ENCODE results near the gene NHSL2. TPM values are rescaled to one million over a fixed set of nuclear protein-coding genes. Genes with fewer than 3 reads are reported as not detected.

Gene NHSL2
- total and polyA plus RNA-seq, 8 donors = 0.59 to 3.9 (median 0.95) TPM

DNA sequence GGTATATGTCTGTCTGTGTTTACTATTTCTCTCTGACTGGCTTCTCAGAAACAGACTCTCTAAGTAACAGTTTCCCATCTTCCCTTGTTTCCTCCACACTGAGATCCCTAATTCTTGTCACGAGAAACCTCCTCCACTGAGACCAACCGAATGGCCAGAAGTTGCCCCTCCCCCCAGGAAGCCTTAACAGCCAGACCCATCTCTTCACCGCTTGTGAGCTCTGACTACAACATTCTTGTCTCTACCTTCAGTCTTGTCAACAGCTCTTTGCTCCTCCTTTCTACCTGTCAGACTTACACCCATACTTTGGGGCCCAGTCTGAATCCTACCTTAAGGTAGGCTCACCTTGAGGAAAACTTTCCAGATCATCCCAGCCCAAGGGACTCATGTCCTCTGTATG lies 90.8 kb downstream of the NHSL2 start:
- 56 to 58% methylated on average over 3 of the region's 3 CpGs for WGBS, 2 donors
- intact Hi-C loops (cut with DNase I) = no loop called here
- Histone ChIP-seq H3K36me3 (no peaks in the 10 kb centered on the region), H3K27me3 (peaks cover 0 to 15% (median 4%) of the 10 kb centered on the region in 4 donors), H3K27ac (no peak overlapping the region), H3K9me3 (no peaks in the 10 kb centered on the region), H3K4me1 (no peaks in the 10 kb centered on the region), H3K4me3 (no peak overlapping the region)
- FAIRE-seq (no peak), DNase-seq (no peak), ATAC-seq (no peak)
- TF ChIP-seq, protein P1, sequence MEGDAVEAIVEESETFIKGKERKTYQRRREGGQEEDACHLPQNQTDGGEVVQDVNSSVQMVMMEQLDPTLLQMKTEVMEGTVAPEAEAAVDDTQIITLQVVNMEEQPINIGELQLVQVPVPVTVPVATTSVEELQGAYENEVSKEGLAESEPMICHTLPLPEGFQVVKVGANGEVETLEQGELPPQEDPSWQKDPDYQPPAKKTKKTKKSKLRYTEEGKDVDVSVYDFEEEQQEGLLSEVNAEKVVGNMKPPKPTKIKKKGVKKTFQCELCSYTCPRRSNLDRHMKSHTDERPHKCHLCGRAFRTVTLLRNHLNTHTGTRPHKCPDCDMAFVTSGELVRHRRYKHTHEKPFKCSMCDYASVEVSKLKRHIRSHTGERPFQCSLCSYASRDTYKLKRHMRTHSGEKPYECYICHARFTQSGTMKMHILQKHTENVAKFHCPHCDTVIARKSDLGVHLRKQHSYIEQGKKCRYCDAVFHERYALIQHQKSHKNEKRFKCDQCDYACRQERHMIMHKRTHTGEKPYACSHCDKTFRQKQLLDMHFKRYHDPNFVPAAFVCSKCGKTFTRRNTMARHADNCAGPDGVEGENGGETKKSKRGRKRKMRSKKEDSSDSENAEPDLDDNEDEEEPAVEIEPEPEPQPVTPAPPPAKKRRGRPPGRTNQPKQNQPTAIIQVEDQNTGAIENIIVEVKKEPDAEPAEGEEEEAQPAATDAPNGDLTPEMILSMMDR (IDR thresholded peaks at IDR 0.05) = no peak

DNA sequence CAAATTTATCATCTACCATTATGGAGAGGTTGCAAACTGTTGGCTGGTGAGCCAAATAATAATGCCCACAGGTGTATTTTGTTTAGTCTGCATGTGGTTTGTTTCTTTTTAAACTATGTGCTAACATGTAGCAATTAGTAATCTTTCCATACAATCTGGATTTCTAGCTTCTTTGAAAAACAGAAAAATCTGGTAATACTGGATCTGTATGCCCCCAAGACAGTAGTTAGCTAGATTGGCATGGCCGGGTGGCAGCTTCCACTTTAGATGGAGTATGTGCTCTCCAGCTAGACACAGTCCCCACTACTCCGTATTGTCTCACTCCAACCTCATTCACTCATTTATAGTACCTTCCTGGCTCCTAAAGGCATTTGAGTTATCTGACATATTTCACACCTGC lies 91.3 kb downstream of the NHSL2 start:
- Histone ChIP-seq H3K27me3 (peaks cover 0 to 15% (median 4%) of the 10 kb centered on the region in 4 donors), H3K4me1 (no peaks in the 10 kb centered on the region), H3K4me3 (no peak overlapping the region), H3K36me3 (no peaks in the 10 kb centered on the region), H3K27ac (no peak overlapping the region), H3K9me3 (no peaks in the 10 kb centered on the region)
- ATAC-seq = no peak
- TF ChIP-seq, protein P1 (IDR thresholded peaks at IDR 0.05) = no peak
- no peak for FAIRE-seq
- intact Hi-C loops (cut with DNase I) = no loop called here
- no peak for DNase-seq
- WGBS, 2 donors = 71 to 75% methylated on average over 2 of the region's 2 CpGs

DNA sequence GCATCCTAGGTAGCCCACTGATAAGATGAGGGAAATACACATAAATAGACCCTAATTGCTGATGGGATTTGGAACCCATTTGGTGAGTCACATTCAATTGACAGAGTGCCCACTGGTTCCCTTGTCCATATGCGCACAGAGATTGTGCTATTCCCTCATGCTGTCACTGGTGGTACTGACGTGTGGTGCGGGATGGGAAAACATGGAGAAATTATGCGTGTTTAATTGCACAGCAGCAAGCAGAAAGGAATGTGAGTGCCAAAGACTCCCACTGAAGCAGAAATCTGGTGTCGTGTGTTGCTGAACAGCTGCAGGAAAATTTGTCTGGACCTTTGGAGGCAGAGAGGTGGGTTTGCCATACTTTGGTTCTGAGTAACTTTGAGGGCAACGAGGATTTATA lies 92.2 kb downstream of the NHSL2 start:
- FAIRE-seq = no peak
- ATAC-seq = no peak
- Histone ChIP-seq H3K9me3 (no peaks in the 10 kb centered on the region), H3K27me3 (peaks cover 0 to 8% (median 4%) of the 10 kb centered on the region in 4 donors), H3K27ac (no peak overlapping the region), H3K36me3 (no peaks in the 10 kb centered on the region), H3K4me3 (no peak overlapping the region), H3K4me1 (no peaks in the 10 kb centered on the region)
- DNase-seq = no peak
- WGBS, 2 donors = 72 to 81% methylated on average over 6 of the region's 6 CpGs
- TF ChIP-seq, protein P1 (IDR thresholded peaks at IDR 0.05) = no peak
- intact Hi-C loops (cut with DNase I) = no loop called here

DNA sequence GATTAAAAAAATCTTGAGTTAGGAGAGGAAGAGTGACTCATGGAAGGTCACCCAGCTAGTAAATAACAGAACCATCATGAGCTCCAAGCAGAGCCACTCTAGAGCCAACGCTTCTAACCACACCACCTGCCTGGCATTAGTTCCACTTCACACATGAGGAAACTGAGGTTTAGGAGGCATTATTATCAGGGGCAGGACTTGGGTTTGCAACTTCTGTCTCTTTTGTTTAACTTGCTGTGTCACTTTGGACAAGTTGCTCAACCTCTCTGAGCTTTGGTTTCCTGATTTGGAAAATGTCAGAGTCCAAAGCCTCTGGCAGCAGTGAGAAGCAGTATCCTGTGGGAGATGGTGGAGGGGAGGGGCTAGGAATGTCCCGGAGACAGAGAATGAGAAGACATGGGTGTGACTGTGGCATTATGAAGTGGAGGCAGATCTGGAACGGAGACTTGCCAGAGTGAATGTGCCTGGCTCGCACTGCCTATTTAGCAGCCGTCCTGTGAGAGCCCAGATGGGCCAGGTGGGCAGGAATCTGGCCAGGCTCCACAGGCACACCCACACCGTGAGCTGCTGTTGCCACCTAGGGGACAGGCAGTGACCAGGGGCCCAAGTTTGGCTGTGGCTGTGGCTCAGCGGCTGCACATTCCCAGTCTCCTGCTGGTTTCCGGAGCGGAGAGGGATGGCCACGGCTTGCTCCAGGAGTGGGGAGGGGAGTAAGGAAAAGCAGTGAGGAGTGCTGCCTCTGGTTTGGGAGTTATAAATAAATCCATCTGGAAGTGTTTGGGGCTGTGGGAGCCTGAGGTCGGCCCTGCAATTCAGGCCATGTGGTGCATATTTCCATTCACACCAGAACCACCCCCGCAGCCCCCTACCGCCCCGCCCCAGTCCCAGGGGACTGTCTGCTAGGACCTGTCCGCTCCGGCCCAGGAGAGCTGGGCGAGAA lies 93.4 kb downstream of the NHSL2 start:
- no peak for FAIRE-seq
- H3K27ac ChIP-seq = no peak overlapping the region
- TF ChIP-seq, protein P1 (IDR thresholded peaks at IDR 0.05) = no peak
- H3K4me1 ChIP-seq = no peaks in the 10 kb centered on the region
- DNase-seq = peak in 3 of 6 donors; percentile 36 to 43 (median 40)
- no peaks in the 10 kb centered on the region for H3K9me3 ChIP-seq
- H3K27me3 ChIP-seq = peaks cover 0 to 8% (median 4%) of the 10 kb centered on the region in 4 donors
- intact Hi-C loops (cut with DNase I) = no loop called here
- H3K4me3 ChIP-seq = no peak overlapping the region
- WGBS, 2 donors = 25 to 32% methylated on average over 17 of the region's 17 CpGs
- no peaks in the 10 kb centered on the region for H3K36me3 ChIP-seq
- peak; percentile 50 to 89 (median 56) for ATAC-seq

DNA sequence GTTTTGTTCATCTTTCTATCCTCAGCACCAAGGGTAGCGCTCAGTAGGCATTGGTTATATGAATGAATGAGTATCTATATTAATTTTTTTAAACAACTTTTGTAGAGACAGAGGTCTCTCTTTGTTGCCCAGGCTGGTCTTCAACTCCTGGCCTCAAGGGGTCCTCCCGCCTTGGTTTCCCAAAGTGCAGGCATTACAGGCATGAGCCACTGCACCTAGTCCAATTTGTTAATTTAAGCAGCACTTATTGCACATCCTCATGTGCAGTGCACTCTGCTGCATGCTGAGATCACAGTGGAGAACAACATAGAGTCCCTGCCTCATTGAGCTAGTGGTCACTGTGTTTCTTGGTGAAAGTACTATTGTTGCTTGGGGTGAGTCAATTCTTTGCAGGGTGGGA lies 94.4 kb downstream of the NHSL2 start:
- TF ChIP-seq, protein P1 (IDR thresholded peaks at IDR 0.05) = no peak
- ATAC-seq (no peak), DNase-seq (no peak), FAIRE-seq (no peak)
- intact Hi-C loops (cut with DNase I) = loop anchor here in 1 of 3 donors (5.0 kb wide), 1 partner anchor 122 kb away; no protein-coding TSS in a partner anchor
- Histone ChIP-seq H3K36me3 (no peaks in the 10 kb centered on the region), H3K27me3 (peaks cover 0 to 7% (median 2%) of the 10 kb centered on the region in 4 donors), H3K27ac (no peak overlapping the region), H3K4me1 (no peaks in the 10 kb centered on the region), H3K9me3 (no peaks in the 10 kb centered on the region), H3K4me3 (no peak overlapping the region)
- 94 to 96% methylated on average over 2 of the region's 2 CpGs for WGBS, 2 donors

Measured in pancreas (tissue), 10 donors.